Prostate gland (tissue), 2 donors: ENCODE results near the gene CARMIL1. TPM values are rescaled to one million over a fixed set of nuclear protein-coding genes. Genes with fewer than 3 reads are reported as not detected.

ENCODE experiments used
- DNase-seq: peaks from one replicate; pipeline ENCODE4 v3.0.0-alpha.2; 2019; ENCODE audit warnings: low spot score
- H3K27ac ChIP-seq, 2 donors: fragments of 200-600 bp; sonication (generic); 2 replicates each; pipeline ENCODE4 v1.5.1; 2017 to 2019
- H3K27me3 ChIP-seq: fragments of 200-600 bp; sonication (generic); replicated peaks from 2 replicates; pipeline ENCODE4 v1.5.1; 2019; ENCODE audit not compliant: insufficient read depth
- H3K36me3 ChIP-seq, 2 donors: fragments of 200-600 bp; sonication (generic); 1 replicate in 1 of 2; 2 replicates in 1 of 2; pipeline versions ENCODE4 v1.5.1 to v1.8.1; 2017 to 2019
- H3K4me1 ChIP-seq: fragments of 200-600 bp; sonication (generic); replicated peaks from 2 replicates; pipeline ENCODE4 v1.5.1; 2019
- H3K4me3 ChIP-seq, 2 donors: fragments of 200-600 bp; sonication (generic); 2 replicates each; pipeline ENCODE4 v1.5.1; 2017 to 2019
- H3K9me3 ChIP-seq: fragments of 200-600 bp; sonication (generic); 2 replicates; pipeline ENCODE4 v1.5.1; 2017
- CTCF ChIP-seq, 4 experiments: fragments of 200-600 bp in 2 of 4; fragments of 450-650 bp in 2 of 4; sonication (generic) in 2 of 4; IDR thresholded peaks; 1 replicate in 3 of 4; 2 replicates in 1 of 4; pipeline ENCODE4 v1.5.1; 2016 to 2019; ENCODE audit warnings: antibody characterized with exemption in 4 of 4, mild to moderate bottlenecking in 2 of 4, moderate library complexity in 2 of 4
- POLR2A ChIP-seq: fragments of 450-650 bp; IDR thresholded peaks from one replicate; pipeline ENCODE4 v1.6.1; 2016; ENCODE audit warnings: antibody characterized with exemption, mild to moderate bottlenecking
- POLR2AphosphoS5 ChIP-seq: sonication (generic); formaldehyde crosslinking; IDR thresholded peaks from one replicate; pipeline ENCODE4 v1.6.1; 2017; ENCODE audit warnings: antibody characterized with exemption
- WGBS: methylation state at CpG from one replicate; pipeline ENCODE4 v1.1.5; 2018; 5-methylcytosine and 5-hydroxymethylcytosine counted together
- intact Hi-C: fragments of 100-400 bp; cut with DNase I; formaldehyde crosslinking; loops from one replicate; pipeline ENCODE4 v1.14.2; 2022
- total RNA-seq, 2 donors: library from RNA; depleted of rRNA; stranded (reverse); fragments of >200 nt; gene quantifications; one replicate each; pipeline ENCODE4 v1.1.0, GENCODE V29; 2016

The CARMIL1 gene
- total RNA-seq, 2 donors from 2014 or later: 12.9 to 71.7 TPM

DNA sequence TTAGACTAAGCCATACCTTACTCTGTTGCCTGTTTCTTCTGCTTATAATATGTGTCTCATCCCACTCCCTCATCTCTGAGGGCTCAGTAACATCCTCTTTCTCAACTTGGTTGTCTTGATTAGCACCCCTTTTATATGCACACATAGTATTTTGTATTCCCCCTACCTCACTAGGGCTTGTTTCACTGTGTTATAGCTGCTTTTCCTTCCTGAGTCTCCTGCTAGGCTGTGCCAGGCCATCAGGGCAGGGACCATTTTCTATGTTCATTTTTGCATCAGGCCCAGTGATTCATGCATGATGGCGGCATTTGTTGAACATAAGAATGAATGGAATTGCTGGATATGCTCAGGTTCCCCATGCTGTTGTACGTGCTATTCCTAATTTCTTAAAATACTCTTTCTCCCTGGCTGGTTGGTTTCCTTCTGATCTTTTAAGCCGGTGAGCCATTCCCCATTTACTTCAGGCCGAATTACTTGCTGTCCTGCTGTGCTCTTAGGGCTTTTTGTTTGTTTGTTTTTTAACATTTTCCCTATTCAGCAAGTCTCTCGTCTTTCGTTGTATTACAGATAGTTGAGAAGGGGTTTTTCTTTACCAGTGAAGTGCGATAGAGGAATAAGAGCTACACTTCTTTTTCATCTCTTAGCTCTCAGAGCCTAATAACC, 183.2 kb downstream of the CARMIL1 start:
- 91% methylated on average over 7 of the region's 7 CpGs for WGBS

GRCh38 chr6:25463441-25463840, 184.3 kb downstream of the CARMIL1 start:
- H3K27me3 ChIP-seq: no peaks in the 10 kb centered on the region
- H3K4me1 ChIP-seq: no peaks in the 10 kb centered on the region
- intact Hi-C loops: no loop called here
- DNase-seq: no peak
- H3K9me3 ChIP-seq: no peaks in the 10 kb centered on the region
- no peak overlapping the region for H3K27ac ChIP-seq
- no peak overlapping the region for H3K4me3 ChIP-seq
- TF ChIP-seq CTCF (IDR thresholded peaks at IDR 0.05) (no peak), POLR2AphosphoS5 (no peak), POLR2A (no peak)
- H3K36me3 ChIP-seq: no peaks in the 10 kb centered on the region
- WGBS: 89% methylated on average over 4 of the region's 4 CpGs

More for the DNA sequence above, 183.2 kb downstream of the CARMIL1 start:
- DNase-seq: no peak
- no peak overlapping the region for H3K4me3 ChIP-seq
- no peaks in the 10 kb centered on the region for H3K4me1 ChIP-seq
- TF ChIP-seq POLR2A (no peak), POLR2AphosphoS5 (no peak)
- no peaks in the 10 kb centered on the region for H3K27me3 ChIP-seq
- H3K27ac ChIP-seq: no peak overlapping the region
- no peaks in the 10 kb centered on the region for H3K9me3 ChIP-seq
- no peaks in the 10 kb centered on the region for H3K36me3 ChIP-seq
- intact Hi-C loops: no loop called here

DNA sequence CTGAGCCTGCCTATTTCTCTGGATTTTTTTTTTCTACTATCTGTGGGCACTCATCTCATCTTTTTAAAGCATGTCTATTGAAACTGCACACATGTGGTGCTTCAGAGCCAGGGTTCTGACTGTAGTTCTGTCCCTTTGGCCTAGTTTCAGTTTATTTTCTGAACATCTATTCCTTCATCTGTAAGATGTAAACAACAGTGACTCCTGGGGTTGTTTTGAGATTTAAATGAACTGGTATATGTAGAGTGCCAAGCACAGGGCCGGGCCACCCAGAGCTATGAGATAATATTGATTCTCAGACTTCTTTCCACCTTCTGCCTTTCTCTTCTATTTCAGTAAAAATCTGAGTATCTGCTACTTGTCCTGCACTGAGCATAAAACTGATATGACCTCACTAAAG, 185.1 kb downstream of the CARMIL1 start:
- intact Hi-C loops: no loop called here
- DNase-seq: no peak
- H3K9me3 ChIP-seq: no peaks in the 10 kb centered on the region
- no peaks in the 10 kb centered on the region for H3K36me3 ChIP-seq
- H3K4me1 ChIP-seq: no peaks in the 10 kb centered on the region
- H3K27ac ChIP-seq: no peak overlapping the region
- H3K4me3 ChIP-seq: no peak overlapping the region
- WGBS: 76% methylated on average over 1 of the region's 1 CpG
- no peaks in the 10 kb centered on the region for H3K27me3 ChIP-seq
- TF ChIP-seq POLR2A (no peak), POLR2AphosphoS5 (no peak), CTCF (IDR thresholded peaks at IDR 0.05) (no peak)

GRCh38 chr6:25465941-25466340, 186.8 kb downstream of the CARMIL1 start:
- no peak for TF ChIP-seq POLR2A
- no peak for TF ChIP-seq CTCF (IDR thresholded peaks at IDR 0.05)
- TF ChIP-seq POLR2AphosphoS5: no peak
- WGBS: 85% methylated on average over 2 of the region's 2 CpGs
- no peak for DNase-seq
- Histone ChIP-seq H3K36me3 (no peaks in the 10 kb centered on the region), H3K4me3 (no peak overlapping the region), H3K4me1 (no peaks in the 10 kb centered on the region), H3K9me3 (no peaks in the 10 kb centered on the region), H3K27me3 (no peaks in the 10 kb centered on the region), H3K27ac (no peak overlapping the region)
- intact Hi-C loops: no loop called here

DNA sequence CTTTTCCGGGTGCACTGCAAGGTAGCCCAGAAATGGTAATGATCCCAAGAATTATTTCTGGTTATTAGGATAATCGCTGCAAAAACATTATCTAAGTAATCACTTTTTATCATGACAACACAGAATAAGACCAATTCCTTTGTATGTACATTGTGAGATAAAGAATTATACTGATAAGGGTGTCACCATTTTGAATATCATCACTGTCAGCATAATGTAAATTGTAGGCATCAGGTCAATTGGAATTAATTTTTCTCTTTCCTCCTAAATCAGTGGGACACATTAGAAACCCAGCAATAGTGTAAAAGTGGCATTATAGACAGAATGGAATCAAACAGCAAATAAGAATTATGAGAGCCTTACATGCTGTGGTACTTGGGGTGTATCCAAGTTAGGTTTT, 189.7 kb downstream of the CARMIL1 start:
- Histone ChIP-seq H3K36me3 (no peaks in the 10 kb centered on the region), H3K27ac (no peak overlapping the region), H3K4me1 (no peaks in the 10 kb centered on the region), H3K27me3 (no peaks in the 10 kb centered on the region), H3K4me3 (no peak overlapping the region), H3K9me3 (no peaks in the 10 kb centered on the region)
- no peak for DNase-seq
- WGBS: 91% methylated on average over 2 of the region's 2 CpGs
- intact Hi-C loops: no loop called here
- no peak for TF ChIP-seq POLR2A

DNA sequence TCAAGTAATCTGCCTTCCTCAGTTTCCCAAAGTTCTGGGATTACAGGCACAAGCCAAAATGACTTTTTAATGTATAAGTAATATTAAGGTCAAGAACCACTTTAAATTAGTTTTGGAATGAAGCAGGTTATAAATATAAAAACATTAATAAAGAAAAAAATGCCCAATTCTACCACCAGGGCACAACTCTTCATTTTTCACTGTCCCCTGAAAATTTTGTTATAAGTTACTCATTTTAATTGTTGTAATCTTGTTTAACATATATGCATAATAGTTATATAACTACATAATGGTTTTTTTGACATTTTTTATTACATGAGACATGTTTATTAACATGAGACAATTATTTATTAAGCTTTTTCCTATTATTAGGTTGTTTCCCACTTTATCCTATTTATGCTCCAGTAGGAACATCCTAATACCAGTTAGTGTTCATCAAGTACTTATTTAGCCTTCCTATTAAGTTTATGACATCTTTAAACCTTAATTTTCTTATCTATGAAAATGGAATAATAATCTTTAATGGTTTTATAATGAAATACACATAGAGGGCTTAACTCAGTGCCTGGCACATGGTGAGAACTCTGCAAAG, 190.7 kb downstream of the CARMIL1 start:
- H3K4me3 ChIP-seq: no peak overlapping the region
- no peak overlapping the region for H3K27ac ChIP-seq
- TF ChIP-seq CTCF (IDR thresholded peaks at IDR 0.05) (peak in 1 of 4 experiments; percentile 31), POLR2A (no peak)
- intact Hi-C loops: loop anchor here (10.0 kb wide), 1 partner anchor 45 kb away; no protein-coding TSS in a partner anchor
- no peaks in the 10 kb centered on the region for H3K27me3 ChIP-seq
- DNase-seq: no peak
- no peaks in the 10 kb centered on the region for H3K9me3 ChIP-seq
- no peaks in the 10 kb centered on the region for H3K4me1 ChIP-seq
- H3K36me3 ChIP-seq: no peaks in the 10 kb centered on the region
